Measurements from ENCODE around the gene MAN2A1.

GRCh38 chr5:109901628-109901981, 211.9 kb downstream of the MAN2A1 start:
- TF ChIP-seq, protein P1, sequence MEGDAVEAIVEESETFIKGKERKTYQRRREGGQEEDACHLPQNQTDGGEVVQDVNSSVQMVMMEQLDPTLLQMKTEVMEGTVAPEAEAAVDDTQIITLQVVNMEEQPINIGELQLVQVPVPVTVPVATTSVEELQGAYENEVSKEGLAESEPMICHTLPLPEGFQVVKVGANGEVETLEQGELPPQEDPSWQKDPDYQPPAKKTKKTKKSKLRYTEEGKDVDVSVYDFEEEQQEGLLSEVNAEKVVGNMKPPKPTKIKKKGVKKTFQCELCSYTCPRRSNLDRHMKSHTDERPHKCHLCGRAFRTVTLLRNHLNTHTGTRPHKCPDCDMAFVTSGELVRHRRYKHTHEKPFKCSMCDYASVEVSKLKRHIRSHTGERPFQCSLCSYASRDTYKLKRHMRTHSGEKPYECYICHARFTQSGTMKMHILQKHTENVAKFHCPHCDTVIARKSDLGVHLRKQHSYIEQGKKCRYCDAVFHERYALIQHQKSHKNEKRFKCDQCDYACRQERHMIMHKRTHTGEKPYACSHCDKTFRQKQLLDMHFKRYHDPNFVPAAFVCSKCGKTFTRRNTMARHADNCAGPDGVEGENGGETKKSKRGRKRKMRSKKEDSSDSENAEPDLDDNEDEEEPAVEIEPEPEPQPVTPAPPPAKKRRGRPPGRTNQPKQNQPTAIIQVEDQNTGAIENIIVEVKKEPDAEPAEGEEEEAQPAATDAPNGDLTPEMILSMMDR (IDR thresholded peaks at IDR 0.05): no peak
- TF ChIP-seq POLR2AphosphoS5 (IDR thresholded peaks at IDR 0.05) (no peak), EP300 (IDR thresholded peaks at IDR 0.05) (no peak), POLR2A (IDR thresholded peaks at IDR 0.05) (no peak)
